Fibroblast of skin of left quadriceps (primary cell): Measurements from ENCODE around the gene CD46.

Source experiments
- DNase-seq, 2 experiments: peaks; one replicate each; pipeline ENCODE4 v3.0.0-alpha.2; 2013; ENCODE audit warnings: low read depth in 2 of 2

The CD46 gene

GRCh38 chr1:207794861-207795260 lies 43.0 kb downstream of the CD46 start:
- no peak for DNase-seq

GRCh38 chr1:207797229-207797973 lies 45.5 kb downstream of the CD46 start:
- peak; percentile 66 to 68 for DNase-seq

GRCh38 chr1:207798847-207799246 lies 47.0 kb downstream of the CD46 start:
- DNase-seq, result no peak

- no peak for DNase-seq
Observed at GRCh38 chr1:207799989-207800648, 48.3 kb downstream of the CD46 start.

- no peak for DNase-seq
Observed at GRCh38 chr1:207801819-207802218, 50.0 kb downstream of the CD46 start.

- no peak for DNase-seq
Observed at GRCh38 chr1:207803678-207804077, 51.8 kb downstream of the CD46 start.

- no peak for DNase-seq
Observed at GRCh38 chr1:207804721-207805468, 53.0 kb downstream of the CD46 start.

- peak; percentile 78 for DNase-seq
Observed at GRCh38 chr1:207805841-207806421, 54.1 kb downstream of the CD46 start.

- DNase-seq, result no peak
Observed at GRCh38 chr1:207806531-207807325, 54.9 kb downstream of the CD46 start.

GRCh38 chr1:207807326-207807689 lies 55.5 kb downstream of the CD46 start:
- no peak for DNase-seq

- no peak for DNase-seq
Observed at GRCh38 chr1:207807690-207808321, 56.0 kb downstream of the CD46 start.

- no peak for DNase-seq
Observed at GRCh38 chr1:207808322-207808705, 56.5 kb downstream of the CD46 start.

GRCh38 chr1:207808911-207809555 lies 57.2 kb downstream of the CD46 start:
- DNase-seq, result no peak

GRCh38 chr1:207810173-207810572 lies 58.3 kb downstream of the CD46 start:
- DNase-seq, result peak; percentile 23 to 33

GRCh38 chr1:207810606-207811295 lies 58.9 kb downstream of the CD46 start:
- no peak for DNase-seq

- DNase-seq, result no peak
Observed at GRCh38 chr1:207811319-207811718, 59.5 kb downstream of the CD46 start.

GRCh38 chr1:207811920-207812720 lies 60.3 kb downstream of the CD46 start:
- DNase-seq, result no peak

- no peak for DNase-seq
Observed at GRCh38 chr1:207812778-207813511, 61.1 kb downstream of the CD46 start.

GRCh38 chr1:207813512-207813881 lies 61.6 kb downstream of the CD46 start:
- DNase-seq, result no peak
